Hepatocyte (in vitro differentiated cells): ENCODE measurements around the gene COL5A1. TPM values are rescaled to one million over a fixed set of nuclear protein-coding genes. Genes with fewer than 3 reads are reported as not detected.

Experiments
- DNase-seq: peaks from one replicate; pipeline ENCODE4 v3.0.0-alpha.2; 2016; ENCODE audit warnings: low spot score
- H2AFZ ChIP-seq: fragments of 200-600 bp; sonication (generic); 2 replicates; pipeline ENCODE4 v1.6.0; 2016; ENCODE audit warnings: antibody characterized with exemption, mild to moderate bottlenecking
- H3K27ac ChIP-seq: fragments of 200-600 bp; sonication (generic); 2 replicates; pipeline ENCODE4 v1.5.1; 2016; ENCODE audit warnings: mild to moderate bottlenecking
- H3K27me3 ChIP-seq: fragments of 200-600 bp; sonication (generic); 2 replicates; pipeline ENCODE4 v1.6.1; 2016
- H3K36me3 ChIP-seq: fragments of 200-600 bp; sonication (generic); replicated peaks from 2 replicates; pipeline ENCODE4 v1.5.1; 2016; ENCODE audit warnings: low read depth; ENCODE audit not compliant: insufficient read depth
- H3K4me1 ChIP-seq: fragments of 200-600 bp; sonication (generic); 2 replicates; pipeline ENCODE4 v1.5.1; 2016; ENCODE audit warnings: mild to moderate bottlenecking, moderate library complexity; ENCODE audit not compliant: insufficient read depth
- H3K4me2 ChIP-seq: fragments of 200-600 bp; sonication (generic); 2 replicates; pipeline ENCODE4 v1.6.0; 2016
- H3K4me3 ChIP-seq: fragments of 200-600 bp; sonication (generic); 2 replicates; pipeline ENCODE4 v1.5.1; 2016; ENCODE audit warnings: mild to moderate bottlenecking
- H3K79me2 ChIP-seq: fragments of 200-600 bp; sonication (generic); 2 replicates; pipeline ENCODE4 v1.6.0; 2017; ENCODE audit warnings: mild to moderate bottlenecking
- H3K9me2 ChIP-seq: fragments of 200-600 bp; sonication (generic); replicated peaks from 2 replicates; pipeline ENCODE4 v1.6.0; 2017; ENCODE audit warnings: mild to moderate bottlenecking; ENCODE audit not compliant: insufficient read depth
- H3K9me3 ChIP-seq: fragments of 200-600 bp; sonication (generic); 2 replicates; pipeline ENCODE4 v1.5.1; 2016; ENCODE audit warnings: low read depth, mild to moderate bottlenecking
- H4K20me1 ChIP-seq: fragments of 200-600 bp; sonication (generic); 2 replicates; pipeline ENCODE4 v1.6.0; 2016; ENCODE audit warnings: mild to moderate bottlenecking; ENCODE audit not compliant: insufficient read depth, poor library complexity, severe bottlenecking
- EZH2 ChIP-seq: fragments of 200-600 bp; sonication (generic); IDR thresholded peaks from 2 replicates; pipeline ENCODE4 v1.6.1; 2016; ENCODE audit warnings: antibody characterized with exemption, mild to moderate bottlenecking, borderline replicate concordance
- EZH2phosphoT487 ChIP-seq: fragments of 200-600 bp; sonication (generic); IDR thresholded peaks from one replicate; pipeline ENCODE4 v1.6.1; 2018; ENCODE audit warnings: antibody characterized with exemption, mild to moderate bottlenecking, low read depth, moderate library complexity; ENCODE audit not compliant: unreplicated experiment, severe bottlenecking
- WGBS: methylation state at CpG from one replicate; pipeline ENCODE4 v1.1.6; 2016; ENCODE audit warnings: low lambda C conversion rate; ENCODE audit errors: missing lambda C conversion rate; 5-methylcytosine and 5-hydroxymethylcytosine counted together
- polyA plus RNA-seq: library from polyadenylated mRNA; unstranded; fragments of >200 nt; fragmentation: Nextera tagmentation; extraction: Ambion mirVana; gene quantifications from 2 replicates; pipeline ENCODE4 v1.2.1, GENCODE V29; 2016
- total RNA-seq: library from RNA; depleted of rRNA; stranded (reverse); fragments of >200 nt; gene quantifications from 2 replicates; pipeline ENCODE4 v1.2.3, GENCODE V29; 2014
- TF ChIP-seq, protein P1 (sequence below): fragments of 200-600 bp; sonication (generic); IDR thresholded peaks from 2 replicates; pipeline ENCODE4 v1.5.1; 2016; ENCODE audit warnings: antibody characterized with exemption, mild to moderate bottlenecking; ENCODE audit not compliant: poor library complexity

The COL5A1 gene
- total and polyA plus RNA-seq, 2 experiments from 2014 or later, result 342 to 347 TPM

DNA sequence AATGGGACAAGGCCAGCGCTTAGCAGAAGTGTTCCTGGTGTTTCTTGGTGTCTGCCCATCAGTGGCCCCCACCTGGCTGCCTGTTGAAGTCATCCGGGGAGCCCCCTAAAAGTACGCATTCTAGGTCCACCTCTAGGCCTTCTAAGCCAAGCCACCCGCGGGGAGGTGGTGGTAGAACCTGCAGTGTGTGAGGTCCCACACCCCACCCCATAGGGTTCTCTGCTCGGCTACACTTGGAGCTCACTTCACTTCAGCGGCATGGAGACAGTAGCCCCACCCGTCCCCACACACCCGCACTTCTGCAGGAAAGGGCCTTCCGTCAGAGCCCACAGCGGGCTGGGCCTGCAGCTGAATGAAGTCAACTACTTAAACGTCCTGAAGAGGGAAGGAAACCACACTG is 209.4 kb downstream of the COL5A1 start:
- Histone ChIP-seq H3K9me2 (no peaks in the 10 kb centered on the region), H3K27me3 (no peaks in the 10 kb centered on the region), H3K4me2 (no peak overlapping the region), H4K20me1 (no peaks in the 10 kb centered on the region), H3K27ac (no peak overlapping the region), H3K36me3 (no peaks in the 10 kb centered on the region), H3K9me3 (no peaks in the 10 kb centered on the region), H3K4me1 (no peaks in the 10 kb centered on the region), H2AFZ (no peak overlapping the region), H3K4me3 (no peak overlapping the region), H3K79me2 (no peaks in the 10 kb centered on the region)
- WGBS, result 95% methylated on average over 12 of the region's 12 CpGs
- TF ChIP-seq, protein P1, sequence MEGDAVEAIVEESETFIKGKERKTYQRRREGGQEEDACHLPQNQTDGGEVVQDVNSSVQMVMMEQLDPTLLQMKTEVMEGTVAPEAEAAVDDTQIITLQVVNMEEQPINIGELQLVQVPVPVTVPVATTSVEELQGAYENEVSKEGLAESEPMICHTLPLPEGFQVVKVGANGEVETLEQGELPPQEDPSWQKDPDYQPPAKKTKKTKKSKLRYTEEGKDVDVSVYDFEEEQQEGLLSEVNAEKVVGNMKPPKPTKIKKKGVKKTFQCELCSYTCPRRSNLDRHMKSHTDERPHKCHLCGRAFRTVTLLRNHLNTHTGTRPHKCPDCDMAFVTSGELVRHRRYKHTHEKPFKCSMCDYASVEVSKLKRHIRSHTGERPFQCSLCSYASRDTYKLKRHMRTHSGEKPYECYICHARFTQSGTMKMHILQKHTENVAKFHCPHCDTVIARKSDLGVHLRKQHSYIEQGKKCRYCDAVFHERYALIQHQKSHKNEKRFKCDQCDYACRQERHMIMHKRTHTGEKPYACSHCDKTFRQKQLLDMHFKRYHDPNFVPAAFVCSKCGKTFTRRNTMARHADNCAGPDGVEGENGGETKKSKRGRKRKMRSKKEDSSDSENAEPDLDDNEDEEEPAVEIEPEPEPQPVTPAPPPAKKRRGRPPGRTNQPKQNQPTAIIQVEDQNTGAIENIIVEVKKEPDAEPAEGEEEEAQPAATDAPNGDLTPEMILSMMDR, result no peak
- TF ChIP-seq EZH2phosphoT487 (no peak), EZH2 (no peak)
- no peak for DNase-seq

DNA sequence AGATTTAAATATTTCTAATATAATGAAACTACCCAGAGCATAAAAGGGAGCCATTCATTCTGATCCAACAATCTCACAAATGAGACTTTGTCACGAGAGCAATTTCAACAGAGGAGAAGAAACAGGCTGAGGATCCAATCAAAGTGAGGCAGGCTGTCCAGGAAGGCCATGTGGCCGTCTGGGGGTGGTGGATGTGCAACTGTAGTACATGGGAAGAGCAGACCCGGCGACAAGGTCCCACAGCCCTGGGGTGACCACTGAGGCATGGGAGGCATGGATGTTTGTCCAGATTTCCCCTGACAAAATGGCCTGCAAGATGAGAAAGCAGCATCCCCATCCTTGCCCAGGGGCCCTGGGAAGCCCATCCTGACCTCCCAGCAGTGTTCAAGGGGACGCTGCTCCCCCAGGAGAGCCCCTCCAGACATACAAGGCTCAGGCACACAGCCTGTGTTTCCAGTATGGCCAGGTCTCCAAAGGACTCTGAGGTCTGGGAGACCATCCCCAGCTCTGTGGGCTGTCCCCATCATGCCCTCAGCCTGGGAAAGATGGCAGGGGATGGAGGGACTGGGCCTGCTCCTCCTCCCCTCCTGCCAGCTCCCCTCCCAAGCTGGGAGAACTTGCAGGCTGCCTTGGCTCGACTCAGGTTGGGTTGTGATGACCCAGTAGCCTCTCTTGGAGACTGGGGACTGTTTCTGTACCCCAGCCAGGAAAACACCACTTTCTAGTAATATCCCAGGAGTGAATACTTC is 211.5 kb downstream of the COL5A1 start:
- H3K4me2 ChIP-seq, result no peak overlapping the region
- H3K9me2 ChIP-seq, result no peaks in the 10 kb centered on the region
- no peak for TF ChIP-seq EZH2
- TF ChIP-seq, protein P1, result no peak
- TF ChIP-seq EZH2phosphoT487, result no peak
- H3K79me2 ChIP-seq, result no peaks in the 10 kb centered on the region
- H3K27me3 ChIP-seq, result no peaks in the 10 kb centered on the region
- no peaks in the 10 kb centered on the region for H3K4me1 ChIP-seq
- 89% methylated on average over 6 of the region's 6 CpGs for WGBS
- DNase-seq, result no peak
- H4K20me1 ChIP-seq, result no peaks in the 10 kb centered on the region
- no peak overlapping the region for H2AFZ ChIP-seq
- H3K36me3 ChIP-seq, result no peaks in the 10 kb centered on the region
- no peaks in the 10 kb centered on the region for H3K9me3 ChIP-seq
- no peak overlapping the region for H3K27ac ChIP-seq
- H3K4me3 ChIP-seq, result no peak overlapping the region

GRCh38 chr9:134853893-134854292 is 212.3 kb downstream of the COL5A1 start:
- WGBS, result 90% methylated on average over 6 of the region's 6 CpGs
- H3K4me2 ChIP-seq, result no peak overlapping the region
- TF ChIP-seq EZH2phosphoT487 (no peak), EZH2 (no peak)
- TF ChIP-seq, protein P1, result no peak

More at GRCh38 chr9:134853893-134854292, 212.3 kb downstream of the COL5A1 start:
- Histone ChIP-seq H3K79me2 (no peaks in the 10 kb centered on the region), H3K9me3 (no peaks in the 10 kb centered on the region), H3K9me2 (no peaks in the 10 kb centered on the region), H4K20me1 (no peaks in the 10 kb centered on the region), H3K27me3 (no peaks in the 10 kb centered on the region), H3K27ac (no peak overlapping the region), H3K4me1 (no peaks in the 10 kb centered on the region), H3K36me3 (no peaks in the 10 kb centered on the region), H2AFZ (no peak overlapping the region), H3K4me3 (no peak overlapping the region)
- DNase-seq, result no peak
